SK-N-SH (cell line): Measurements from ENCODE around the gene KANTR. TPM values are rescaled to one million over a fixed set of nuclear protein-coding genes. Genes with fewer than 3 reads are reported as not detected.

ENCODE experiments used
- CTCF ChIA-PET: fragments of 300-600, 350-600 bp; formaldehyde crosslinking; extraction: SDS; loops from one replicate; lab custom pipeline; 2021; lab: Yijun Ruan, JAX
- POLR2A ChIA-PET: fragments of 350-600 bp; sonication (Branson Sonifier 250); formaldehyde crosslinking; extraction: SDS; loops from one replicate; lab custom pipeline; 2020; ENCODE audit warnings: antibody characterized with exemption, inconsistent platforms; lab: Yijun Ruan, JAX
- DNase-seq: peaks from one replicate; pipeline ENCODE4 v3.0.0; 2012
- H2AFZ ChIP-seq: fragments of 200-600 bp; sonication (generic); 2 replicates; pipeline ENCODE4 v1.8.1; 2016; ENCODE audit warnings: antibody characterized with exemption, mild to moderate bottlenecking, low read depth
- H3F3A ChIP-seq: fragments of 200-600 bp; sonication (generic); replicated peaks from 2 replicates; pipeline ENCODE3; 2016; ENCODE audit warnings: antibody characterized with exemption, mild to moderate bottlenecking; ENCODE audit not compliant: insufficient read depth
- H3K27ac ChIP-seq, 2 experiments: fragments of 200-500 bp in 1 of 2; fragments of 200-600 bp in 1 of 2; sonication (Bioruptor generic) in 1 of 2; sonication (generic), shearing (Covaris generic) in 1 of 2; 2 replicates each; pipeline versions ENCODE4 v1.5.1 to v1.6.1; 2014 to 2016; ENCODE audit warnings: low read depth in 2 of 2, inconsistent platforms in 1 of 2, low read length in 1 of 2, mild to moderate bottlenecking in 1 of 2, mixed read lengths in 1 of 2
- H3K27me3 ChIP-seq: fragments of 200-600 bp; sonication (generic), shearing (Covaris generic); 2 replicates; pipeline ENCODE4 v1.6.1; 2016; ENCODE audit warnings: mixed run types; ENCODE audit not compliant: insufficient read depth
- H3K36me3 ChIP-seq, 2 experiments: fragments of 200-500 bp in 1 of 2; fragments of 200-600 bp in 1 of 2; sonication (Bioruptor generic) in 1 of 2; sonication (generic) in 1 of 2; replicated peaks in 1 of 2; 2 replicates each; pipeline versions ENCODE3 to v1.5.1; 2014 to 2016; ENCODE audit warnings: low read length in 1 of 2, mild to moderate bottlenecking in 1 of 2; ENCODE audit not compliant: insufficient read depth in 2 of 2, control insufficient read depth in 1 of 2
- H3K4me1 ChIP-seq, 2 experiments: fragments of 200-500 bp in 1 of 2; fragments of 200-600 bp in 1 of 2; sonication (Bioruptor generic) in 1 of 2; sonication (generic), shearing (Covaris generic) in 1 of 2; 2 replicates each; pipeline versions ENCODE4 v1.5.1 to v1.6.1; 2014 to 2016; ENCODE audit warnings: low read depth in 1 of 2, low read length in 1 of 2, mixed run types in 1 of 2; ENCODE audit not compliant: insufficient read depth in 2 of 2, control insufficient read depth in 1 of 2
- H3K4me2 ChIP-seq: fragments of 200-600 bp; sonication (generic), shearing (Covaris generic); 2 replicates; pipeline ENCODE4 v1.6.1; 2017; ENCODE audit warnings: mixed run types
- H3K4me3 ChIP-seq, 2 experiments: fragments of 200-500 bp in 1 of 2; fragments of 200-600 bp in 1 of 2; sonication (Bioruptor generic) in 1 of 2; sonication (generic), shearing (Covaris generic) in 1 of 2; 2 replicates each; pipeline versions ENCODE4 v1.5.1 to v1.8.1; 2014 to 2016; ENCODE audit warnings: low read depth in 2 of 2, inconsistent platforms in 1 of 2, low read length in 1 of 2, mild to moderate bottlenecking in 1 of 2, mixed read lengths in 1 of 2, moderate library complexity in 1 of 2
- H3K79me2 ChIP-seq: fragments of 200-600 bp; sonication (generic); 2 replicates; pipeline ENCODE4 v1.8.1; 2017; ENCODE audit warnings: mild to moderate bottlenecking; ENCODE audit not compliant: insufficient read depth
- H3K9ac ChIP-seq: fragments of 200-600 bp; sonication (generic); 2 replicates; pipeline ENCODE4 v1.6.1; 2017; ENCODE audit warnings: mixed run types
- H3K9me2 ChIP-seq: fragments of 200-600 bp; sonication (generic); 2 replicates; pipeline ENCODE4 v1.6.1; 2017; ENCODE audit warnings: mixed run types
- H3K9me3 ChIP-seq: fragments of 200-600 bp; sonication (generic); 2 replicates; pipeline ENCODE4 v1.6.1; 2017; ENCODE audit warnings: mixed run types, mild to moderate bottlenecking, moderate library complexity
- H4K20me1 ChIP-seq: fragments of 200-600 bp; sonication (generic); 2 replicates; pipeline ENCODE4 v1.6.1; 2017; ENCODE audit warnings: mild to moderate bottlenecking, mixed run types; ENCODE audit not compliant: insufficient read depth
- CHD2 ChIP-seq: fragments of 150-350 bp; IDR thresholded peaks from 2 replicates; pipeline ENCODE4 v1.6.1; 2018; ENCODE audit warnings: low read length; ENCODE audit not compliant: partially characterized antibody
- EP300 ChIP-seq, 2 experiments: IDR thresholded peaks; 2 replicates each; pipeline versions ENCODE4 v1.4.0 to v1.6.1; 2012; ENCODE audit warnings: borderline replicate concordance in 1 of 2, low read depth in 1 of 2, low read length in 1 of 2
- EZH2phosphoT487 ChIP-seq: fragments of 200-600 bp; sonication (generic); IDR thresholded peaks from 2 replicates; pipeline ENCODE4 v1.6.1; 2017; ENCODE audit warnings: low read depth, mixed run types, mild to moderate bottlenecking, antibody characterized with exemption, moderate library complexity, borderline replicate concordance
- FOSL2 ChIP-seq: IDR thresholded peaks from 2 replicates; pipeline ENCODE4 v1.4.0; 2012; ENCODE audit warnings: low read depth, mild to moderate bottlenecking, moderate library complexity, borderline replicate concordance
- FOXJ3 ChIP-seq: sonication (generic); formaldehyde crosslinking; IDR thresholded peaks from 2 replicates; pipeline ENCODE4 v1.5.1; 2020; ENCODE audit warnings: mild to moderate bottlenecking, missing genetic modification reagents
- FOXM1 ChIP-seq: IDR thresholded peaks from 2 replicates; pipeline ENCODE4 v1.4.0; 2012; ENCODE audit warnings: low read depth, mild to moderate bottlenecking
- GATA2 ChIP-seq: sonication (generic); formaldehyde crosslinking; IDR thresholded peaks from 2 replicates; pipeline ENCODE4 v1.5.0; 2020; ENCODE audit warnings: mild to moderate bottlenecking, missing genetic modification reagents
- POLR2AphosphoS5 ChIP-seq: IDR thresholded peaks from 2 replicates; pipeline ENCODE4 v1.6.1; 2012; ENCODE audit warnings: low read depth, low read length
- RCOR1 ChIP-seq: fragments of 150-350 bp; IDR thresholded peaks from 2 replicates; pipeline ENCODE4 v1.6.1; 2017; ENCODE audit warnings: antibody characterized with exemption, low read length
- RFX5 ChIP-seq: IDR thresholded peaks from 2 replicates; pipeline ENCODE4 v1.6.1; 2012; ENCODE audit warnings: mild to moderate bottlenecking, improper control_type of control experiment, low read length
- RXRA ChIP-seq: IDR thresholded peaks from 2 replicates; pipeline ENCODE4 v1.4.0; 2012; ENCODE audit warnings: low read depth, mild to moderate bottlenecking, borderline replicate concordance
- SIN3A ChIP-seq: IDR thresholded peaks from 2 replicates; pipeline ENCODE4 v1.6.1; 2012; ENCODE audit warnings: low read depth, mild to moderate bottlenecking, low read length, moderate library complexity, borderline replicate concordance
- SMC3 ChIP-seq: IDR thresholded peaks from 2 replicates; pipeline ENCODE4 v1.6.1; 2012; ENCODE audit warnings: low read depth, low read length, improper control_type of control experiment
- TCF12 ChIP-seq: IDR thresholded peaks from 2 replicates; pipeline ENCODE4 v1.4.0; 2012
- YY1 ChIP-seq: IDR thresholded peaks from 2 replicates; pipeline ENCODE4 v1.4.0; 2012; ENCODE audit warnings: low read depth, mild to moderate bottlenecking
- WGBS: methylation state at CpG from one replicate; pipeline ENCODE4 v1.1.6; 2017; ENCODE audit warnings: low lambda C conversion rate; 5-methylcytosine and 5-hydroxymethylcytosine counted together
- polyA plus RNA-seq, 3 experiments: library from polyadenylated mRNA; depleted of rRNA; stranded (reverse); fragments of >200 nt; gene quantifications; 2 replicates each; pipeline ENCODE4 v1.2.3, GENCODE V29; 2012
- TF ChIP-seq, protein P1 (sequence below): fragments of 200-600 bp; sonication (generic); IDR thresholded peaks from 2 replicates; pipeline ENCODE4 v1.6.1; 2017; ENCODE audit warnings: antibody characterized with exemption, mild to moderate bottlenecking, moderate library complexity
- TF ChIP-seq, protein P2 (sequence below): IDR thresholded peaks from 2 replicates; pipeline ENCODE4; 2012
- TF ChIP-seq, protein P3 (sequence below): IDR thresholded peaks from 2 replicates; pipeline ENCODE4 v1.6.1; 2012; ENCODE audit warnings: mild to moderate bottlenecking, low read depth, low read length, moderate library complexity

KANTR gene
- polyA plus RNA-seq, 1 of the 3 experiments (the other 2 are of a cell fraction) = 2.1 TPM

DNA sequence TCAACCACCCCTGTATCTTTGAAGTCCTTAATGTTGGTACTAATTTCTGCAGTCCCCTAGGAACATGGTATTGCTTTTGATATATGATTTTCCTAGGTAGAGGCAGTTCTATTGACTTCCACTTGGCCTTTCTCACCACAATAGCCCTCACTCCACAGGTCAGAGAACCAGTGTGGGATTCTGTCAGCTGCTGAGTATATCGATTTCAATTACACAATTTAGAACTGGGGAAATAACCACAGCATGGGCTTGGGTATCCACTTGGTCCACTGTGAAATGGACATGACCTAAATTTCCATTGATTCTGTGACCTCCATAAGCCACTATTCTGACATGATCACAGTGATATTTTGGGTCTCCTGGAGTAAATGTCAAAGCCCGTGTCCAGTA, 62.3 kb downstream of the KANTR start:
- Histone ChIP-seq H3K27ac (no peak overlapping the region), H3F3A (no peaks in the 10 kb centered on the region), H3K4me1 (no peaks in the 10 kb centered on the region), H3K9ac (no peak overlapping the region), H2AFZ (no peak overlapping the region), H3K27me3 (no peaks in the 10 kb centered on the region), H3K9me3 (no peaks in the 10 kb centered on the region), H4K20me1 (no peaks in the 10 kb centered on the region), H3K79me2 (no peaks in the 10 kb centered on the region), H3K36me3 (no peaks in the 10 kb centered on the region), H3K4me3 (no peak overlapping the region), H3K9me2 (no peaks in the 10 kb centered on the region), H3K4me2 (no peak overlapping the region)
- DNase-seq = no peak
- TF ChIP-seq RFX5 (no peak), FOSL2 (no peak), EP300 (IDR thresholded peaks at IDR 0.05; ENCODE audit: borderline replicate concordance in 1 of 2, low read depth in 1 of 2, low read length in 1 of 2) (no peak), TCF12 (no peak), FOXM1 (no peak), GATA2 (CRISPR knock-in tag) (no peak), CHD2 (no peak), FOXJ3 (CRISPR knock-in tag) (no peak), RXRA (no peak), SIN3A (no peak), SMC3 (no peak), EZH2phosphoT487 (no peak), YY1 (no peak), RCOR1 (no peak), POLR2AphosphoS5 (no peak)
- TF ChIP-seq, protein P1, sequence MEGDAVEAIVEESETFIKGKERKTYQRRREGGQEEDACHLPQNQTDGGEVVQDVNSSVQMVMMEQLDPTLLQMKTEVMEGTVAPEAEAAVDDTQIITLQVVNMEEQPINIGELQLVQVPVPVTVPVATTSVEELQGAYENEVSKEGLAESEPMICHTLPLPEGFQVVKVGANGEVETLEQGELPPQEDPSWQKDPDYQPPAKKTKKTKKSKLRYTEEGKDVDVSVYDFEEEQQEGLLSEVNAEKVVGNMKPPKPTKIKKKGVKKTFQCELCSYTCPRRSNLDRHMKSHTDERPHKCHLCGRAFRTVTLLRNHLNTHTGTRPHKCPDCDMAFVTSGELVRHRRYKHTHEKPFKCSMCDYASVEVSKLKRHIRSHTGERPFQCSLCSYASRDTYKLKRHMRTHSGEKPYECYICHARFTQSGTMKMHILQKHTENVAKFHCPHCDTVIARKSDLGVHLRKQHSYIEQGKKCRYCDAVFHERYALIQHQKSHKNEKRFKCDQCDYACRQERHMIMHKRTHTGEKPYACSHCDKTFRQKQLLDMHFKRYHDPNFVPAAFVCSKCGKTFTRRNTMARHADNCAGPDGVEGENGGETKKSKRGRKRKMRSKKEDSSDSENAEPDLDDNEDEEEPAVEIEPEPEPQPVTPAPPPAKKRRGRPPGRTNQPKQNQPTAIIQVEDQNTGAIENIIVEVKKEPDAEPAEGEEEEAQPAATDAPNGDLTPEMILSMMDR = no peak
- TF ChIP-seq, protein P2, sequence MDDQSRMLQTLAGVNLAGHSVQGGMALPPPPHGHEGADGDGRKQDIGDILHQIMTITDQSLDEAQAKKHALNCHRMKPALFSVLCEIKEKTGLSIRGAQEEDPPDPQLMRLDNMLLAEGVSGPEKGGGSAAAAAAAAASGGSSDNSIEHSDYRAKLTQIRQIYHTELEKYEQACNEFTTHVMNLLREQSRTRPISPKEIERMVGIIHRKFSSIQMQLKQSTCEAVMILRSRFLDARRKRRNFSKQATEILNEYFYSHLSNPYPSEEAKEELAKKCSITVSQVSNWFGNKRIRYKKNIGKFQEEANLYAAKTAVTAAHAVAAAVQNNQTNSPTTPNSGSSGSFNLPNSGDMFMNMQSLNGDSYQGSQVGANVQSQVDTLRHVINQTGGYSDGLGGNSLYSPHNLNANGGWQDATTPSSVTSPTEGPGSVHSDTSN = no peak
- TF ChIP-seq, protein P3, sequence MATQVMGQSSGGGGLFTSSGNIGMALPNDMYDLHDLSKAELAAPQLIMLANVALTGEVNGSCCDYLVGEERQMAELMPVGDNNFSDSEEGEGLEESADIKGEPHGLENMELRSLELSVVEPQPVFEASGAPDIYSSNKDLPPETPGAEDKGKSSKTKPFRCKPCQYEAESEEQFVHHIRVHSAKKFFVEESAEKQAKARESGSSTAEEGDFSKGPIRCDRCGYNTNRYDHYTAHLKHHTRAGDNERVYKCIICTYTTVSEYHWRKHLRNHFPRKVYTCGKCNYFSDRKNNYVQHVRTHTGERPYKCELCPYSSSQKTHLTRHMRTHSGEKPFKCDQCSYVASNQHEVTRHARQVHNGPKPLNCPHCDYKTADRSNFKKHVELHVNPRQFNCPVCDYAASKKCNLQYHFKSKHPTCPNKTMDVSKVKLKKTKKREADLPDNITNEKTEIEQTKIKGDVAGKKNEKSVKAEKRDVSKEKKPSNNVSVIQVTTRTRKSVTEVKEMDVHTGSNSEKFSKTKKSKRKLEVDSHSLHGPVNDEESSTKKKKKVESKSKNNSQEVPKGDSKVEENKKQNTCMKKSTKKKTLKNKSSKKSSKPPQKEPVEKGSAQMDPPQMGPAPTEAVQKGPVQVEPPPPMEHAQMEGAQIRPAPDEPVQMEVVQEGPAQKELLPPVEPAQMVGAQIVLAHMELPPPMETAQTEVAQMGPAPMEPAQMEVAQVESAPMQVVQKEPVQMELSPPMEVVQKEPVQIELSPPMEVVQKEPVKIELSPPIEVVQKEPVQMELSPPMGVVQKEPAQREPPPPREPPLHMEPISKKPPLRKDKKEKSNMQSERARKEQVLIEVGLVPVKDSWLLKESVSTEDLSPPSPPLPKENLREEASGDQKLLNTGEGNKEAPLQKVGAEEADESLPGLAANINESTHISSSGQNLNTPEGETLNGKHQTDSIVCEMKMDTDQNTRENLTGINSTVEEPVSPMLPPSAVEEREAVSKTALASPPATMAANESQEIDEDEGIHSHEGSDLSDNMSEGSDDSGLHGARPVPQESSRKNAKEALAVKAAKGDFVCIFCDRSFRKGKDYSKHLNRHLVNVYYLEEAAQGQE = no peak
- ChIA-PET CTCF (no interaction called here), POLR2A (no interaction called here)
- 66% methylated on average over 2 of the region's 2 CpGs for WGBS
